T-helper 1 cell treated with Interleukin-12 subunit alpha and Interleukin-12 subunit beta and Interleukin-4 antibody, amounts not matched to agents 30 ng/mL and 1 ng/mL, for 36 hours (primary cell): ENCODE data around the gene ZBTB8A. TPM values are rescaled to one million over a fixed set of nuclear protein-coding genes. Genes with fewer than 3 reads are reported as not detected.
"Not testable (repeated sequence)": the region's sequence is repeated elsewhere in the genome, so short reads cannot be mapped to it uniquely, and the experiment has no call there.

Source experiments
- intact Hi-C: fragments of 100-400 bp; cut with micrococcal nuclease; formaldehyde crosslinking; loops from one replicate; pipeline ENCODE4 v1.15.1; 2024
- total RNA-seq: library from RNA; stranded (reverse); gene quantifications from 2 replicates; pipeline ENCODE4 v1.2.3, GENCODE V29; 2022

Gene ZBTB8A
- 0.10 TPM in 2 replicates for total RNA-seq

- intact Hi-C loops = no loop called here
These were observed at the start of gene ZBTB8A for GRCh38 chr1:32538887-32539583. Gene ZBTB8A, plus strand, starts transcription at chr1:32539427. Its CDS starts 53,505 bp downstream, at chr1:32592932.

- intact Hi-C loops = no loop called here
These were observed 49.3 kb upstream of the ZBTB8A start for GRCh38 chr1:32489774-32490454.

DNA sequence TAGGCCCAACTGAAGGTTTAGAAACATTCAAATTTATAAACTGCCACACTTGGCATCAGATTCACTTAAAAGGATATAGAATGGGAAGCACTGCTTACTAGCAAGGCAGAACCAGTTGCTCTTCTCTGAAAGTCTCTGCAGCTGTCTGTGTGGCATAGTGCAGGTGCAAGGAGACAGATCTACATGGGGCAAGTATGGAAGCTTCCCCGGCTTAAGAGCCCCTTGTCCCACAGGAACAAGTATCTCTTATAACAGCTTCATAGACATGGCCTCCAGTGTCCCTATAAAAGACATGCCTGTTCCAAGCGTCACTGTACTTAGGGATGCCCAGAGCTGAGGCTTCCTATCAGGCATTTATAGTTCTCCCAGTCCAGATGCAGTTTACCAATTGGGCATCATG is 47.8 kb upstream of the ZBTB8A start:
- intact Hi-C loops = no loop called here

DNA sequence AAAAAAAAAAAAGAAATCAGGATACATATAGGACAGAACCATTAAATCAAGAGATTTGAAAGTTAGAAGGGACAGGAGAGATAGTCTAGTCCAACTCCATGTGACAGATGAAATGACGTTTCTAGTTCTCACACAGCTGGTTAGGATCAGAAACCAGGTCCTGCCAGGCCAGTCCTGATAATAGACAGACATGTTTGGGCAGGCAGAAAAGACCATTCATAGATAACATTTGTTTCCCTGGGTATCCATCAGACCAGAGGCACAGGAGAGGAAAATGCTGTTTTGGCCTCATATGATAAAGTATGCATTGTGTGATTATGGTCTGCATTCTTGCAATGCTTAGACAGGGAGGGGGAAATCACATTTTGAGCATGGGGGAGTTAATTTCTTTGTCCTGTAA is 45.0 kb upstream of the ZBTB8A start:
- intact Hi-C loops = no loop called here

DNA sequence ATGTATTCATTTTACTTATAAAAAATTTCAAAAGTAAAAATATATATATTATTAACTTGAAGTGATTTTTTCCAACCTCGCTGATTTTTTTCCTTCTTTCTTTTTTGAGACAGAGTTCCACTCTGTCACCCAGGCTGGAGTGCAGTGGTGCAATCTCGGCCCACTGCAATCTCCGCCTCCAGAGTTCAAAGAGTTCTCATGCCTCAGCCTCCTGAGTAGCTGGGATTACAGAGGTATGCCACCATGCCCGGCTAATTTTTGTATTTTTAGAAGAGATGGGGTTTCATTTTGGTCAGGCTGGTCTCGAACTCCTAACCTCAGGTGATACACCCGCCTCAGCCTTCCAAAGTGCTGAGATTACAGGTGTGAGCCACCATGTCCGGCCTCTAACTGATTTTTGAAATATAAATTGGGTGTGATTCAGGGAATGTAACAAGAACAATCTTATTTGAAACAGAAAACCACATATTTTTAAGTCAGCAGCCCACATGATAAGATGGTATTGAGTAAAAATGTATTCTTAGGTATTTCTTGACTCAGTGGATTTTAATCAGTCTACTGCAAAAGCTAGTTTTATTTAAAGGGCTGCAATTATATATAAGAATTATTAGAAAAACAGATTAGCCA is 44.4 kb upstream of the ZBTB8A start:
- intact Hi-C loops = no loop called here

- intact Hi-C loops = no loop called here
These were observed 43.1 kb upstream of the ZBTB8A start for GRCh38 chr1:32496127-32496526.

DNA sequence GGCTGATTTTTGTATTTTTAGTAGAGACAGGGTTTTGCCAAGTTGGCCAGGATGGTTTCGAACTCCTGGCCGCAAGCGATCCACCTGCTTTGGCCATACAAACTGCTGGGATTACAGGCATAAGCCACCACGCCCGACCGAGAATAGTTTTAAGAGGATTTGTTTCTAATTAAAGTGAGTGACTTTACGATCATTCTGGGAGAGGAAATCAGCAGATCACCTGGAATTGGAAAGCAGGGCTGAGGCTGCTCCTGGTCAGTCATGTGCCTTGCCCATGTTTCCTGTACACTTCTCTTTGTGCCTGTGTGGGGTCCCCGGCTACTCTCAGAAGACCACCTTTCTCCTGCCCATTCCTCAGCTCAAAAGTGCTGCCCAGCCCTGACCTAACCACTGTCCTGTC is 40.5 kb upstream of the ZBTB8A start:
- intact Hi-C loops = no loop called here

DNA sequence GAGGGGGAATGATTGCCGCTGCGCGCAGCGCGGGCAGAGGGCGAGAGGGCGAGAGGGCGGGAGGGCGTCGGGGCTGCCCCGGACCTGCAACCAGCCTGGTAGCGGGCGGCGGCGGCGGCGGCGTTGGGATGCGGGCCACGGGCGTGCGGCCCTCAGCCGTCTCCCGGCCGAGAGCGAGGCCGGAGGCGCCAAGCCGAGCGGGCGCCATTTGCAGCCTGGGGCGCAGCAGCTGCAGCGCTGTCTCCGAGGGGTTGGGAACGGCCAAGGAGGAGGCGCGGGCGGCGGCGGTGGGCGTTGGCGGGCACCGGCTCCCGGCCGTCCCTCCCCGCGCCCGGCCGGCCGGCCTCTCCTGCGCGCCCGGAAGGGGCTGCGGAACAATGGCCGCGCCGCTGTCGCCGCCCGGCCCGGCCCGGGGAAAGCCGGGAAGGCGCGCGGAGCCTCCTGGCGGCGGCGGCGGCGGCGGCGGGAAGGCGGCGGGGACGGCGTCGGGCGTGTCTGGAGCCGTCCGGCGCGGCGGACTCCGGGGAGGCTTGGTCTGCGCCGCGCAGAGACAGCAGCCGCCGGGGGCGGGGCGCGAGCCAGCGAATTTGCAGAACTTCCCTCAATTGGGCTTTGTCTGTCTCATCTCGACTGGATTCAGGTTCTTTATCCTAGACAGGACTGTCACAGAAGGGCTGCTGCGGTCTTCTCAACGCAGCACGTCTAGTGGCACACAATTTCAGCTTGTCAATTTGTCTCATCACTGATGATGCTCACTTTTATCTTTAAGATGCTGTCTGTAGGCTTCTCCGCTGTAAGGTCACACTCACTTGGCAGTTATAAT is 38.6 kb upstream of the ZBTB8A start:
- intact Hi-C loops = no loop called here

DNA sequence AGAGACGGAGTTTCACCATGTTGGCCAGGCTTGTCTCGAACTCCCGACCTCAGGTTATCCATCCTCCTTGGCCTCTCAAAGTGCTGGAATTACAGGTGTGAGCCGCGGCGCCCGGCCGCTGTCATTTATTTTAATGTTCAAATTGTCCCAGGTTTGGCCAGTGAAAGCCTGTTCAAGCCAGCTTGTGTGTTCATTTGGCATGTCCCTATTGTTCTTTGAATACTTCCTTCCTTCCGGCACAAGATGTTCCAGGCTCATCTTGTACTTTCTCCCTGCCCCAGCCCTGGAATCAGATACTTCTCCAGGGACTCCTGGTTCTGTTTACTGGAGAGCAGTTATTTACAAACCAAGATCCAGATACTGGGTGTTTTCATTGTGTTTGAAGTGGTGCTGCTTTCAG is 37.4 kb upstream of the ZBTB8A start:
- intact Hi-C loops = no loop called here

- intact Hi-C loops = no loop called here
These were observed 36.1 kb upstream of the ZBTB8A start for GRCh38 chr1:32503153-32503552.

DNA sequence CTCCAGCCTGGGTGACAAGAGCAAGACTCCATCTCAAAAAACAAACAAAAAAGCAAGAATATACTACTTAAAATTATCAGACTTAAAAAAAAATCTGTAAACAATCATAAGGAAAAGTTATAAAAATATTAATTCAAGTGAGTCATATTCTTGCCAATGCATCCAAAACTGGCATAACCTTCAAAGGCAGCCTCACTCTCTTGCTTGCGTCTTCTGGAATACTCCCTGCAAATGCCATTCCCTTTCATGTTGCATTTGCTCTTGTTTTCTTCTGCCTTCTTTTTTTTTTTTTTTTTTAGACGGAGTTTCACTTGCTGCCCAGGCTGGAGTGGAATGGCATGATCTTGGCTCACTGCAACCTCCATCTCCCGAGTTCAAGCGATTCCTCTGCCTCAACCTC is 32.2 kb upstream of the ZBTB8A start:
- intact Hi-C loops = no loop called here

DNA sequence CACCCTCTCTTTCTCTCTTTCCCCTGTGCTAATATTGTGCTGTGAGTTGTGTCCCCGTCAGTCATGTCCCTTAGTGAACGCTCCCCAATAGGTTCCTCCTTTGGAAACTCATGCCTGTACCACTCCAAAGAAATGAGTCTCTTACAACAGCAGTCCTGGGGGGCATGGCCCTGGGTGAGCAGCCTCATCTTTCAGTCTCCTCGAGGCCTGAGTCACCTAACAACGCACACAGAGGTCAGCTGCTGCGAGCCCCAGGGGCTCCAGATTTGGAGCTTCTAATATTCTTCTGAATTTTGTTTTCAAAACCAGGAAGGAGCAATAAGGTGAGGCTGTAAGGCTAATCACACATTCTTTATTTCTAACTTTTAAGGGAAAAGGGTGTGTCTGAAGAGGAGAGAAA is 30.5 kb upstream of the ZBTB8A start:
- intact Hi-C loops = no loop called here

GRCh38 chr1:32509939-32510338 is 29.3 kb upstream of the ZBTB8A start:
- intact Hi-C loops = no loop called here

- intact Hi-C loops = no loop called here
These were observed 22.8 kb upstream of the ZBTB8A start for GRCh38 chr1:32516402-32516801.

GRCh38 chr1:32518976-32519375 is 20.3 kb upstream of the ZBTB8A start:
- intact Hi-C loops = no loop called here

DNA sequence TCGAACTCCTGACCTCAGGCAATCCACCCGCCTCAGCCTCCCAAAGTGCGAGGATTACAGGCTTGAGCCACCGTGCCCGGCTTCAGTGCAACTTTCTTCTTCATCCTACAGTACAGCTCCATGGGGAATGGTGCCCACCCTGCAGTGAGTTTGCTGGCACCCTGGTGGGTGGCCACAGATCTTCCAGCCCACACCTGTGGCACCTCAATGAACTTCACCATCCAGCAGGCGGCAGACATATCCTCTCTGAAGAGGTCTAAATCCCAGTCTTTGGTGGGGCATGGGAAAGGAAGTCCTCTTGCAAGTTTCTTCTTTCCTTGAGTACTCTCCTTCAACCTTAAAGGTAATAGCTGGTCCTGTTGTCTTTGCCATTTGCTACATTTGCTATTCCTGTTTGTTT is 18.1 kb upstream of the ZBTB8A start:
- intact Hi-C loops = loop anchor here (5.0 kb wide), 1 partner anchor 561 kb away; the partner anchor contains the start of gene AZIN2

- intact Hi-C loops = no loop called here
These were observed 14.2 kb upstream of the ZBTB8A start for GRCh38 chr1:32525053-32525452.

DNA sequence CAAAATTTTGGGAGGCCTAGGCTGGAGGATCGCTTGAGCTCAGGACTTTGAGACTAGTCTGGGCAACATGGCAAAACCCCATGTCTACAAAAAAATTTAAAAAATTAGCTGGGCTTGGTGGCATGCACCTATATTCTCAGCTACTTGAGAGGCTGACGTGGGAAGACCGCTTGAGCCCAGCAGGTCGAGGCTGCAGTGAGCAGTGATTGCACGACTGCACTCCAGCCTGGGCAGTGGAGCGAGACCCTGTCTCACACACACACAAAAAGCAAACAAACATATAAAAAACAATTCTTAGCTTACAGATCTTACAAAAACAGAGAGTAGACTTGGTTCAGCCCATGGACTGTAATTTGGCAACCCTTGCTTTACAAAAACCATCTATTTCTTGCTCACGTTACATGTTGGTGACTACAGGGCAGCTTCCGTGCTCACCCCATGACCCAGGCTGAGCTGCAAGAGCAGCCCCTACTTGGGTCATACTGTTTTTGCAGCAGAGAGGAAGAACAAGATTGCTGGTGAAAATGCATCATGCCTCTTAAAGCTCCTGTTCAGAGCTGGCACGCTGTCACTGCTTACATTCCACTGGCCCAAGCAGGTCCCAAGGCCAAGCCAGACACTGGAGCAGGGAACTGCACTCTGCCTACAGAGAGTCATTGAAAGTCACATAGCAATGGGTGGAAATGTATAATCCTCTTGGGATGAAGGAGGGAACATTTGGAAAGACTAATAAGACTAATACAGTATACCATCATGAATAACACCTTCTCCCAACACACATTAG is 13.4 kb upstream of the ZBTB8A start:
- intact Hi-C loops = no loop called here

GRCh38 chr1:32528550-32528949 is 10.7 kb upstream of the ZBTB8A start:
- intact Hi-C loops = not testable (repeated sequence)

DNA sequence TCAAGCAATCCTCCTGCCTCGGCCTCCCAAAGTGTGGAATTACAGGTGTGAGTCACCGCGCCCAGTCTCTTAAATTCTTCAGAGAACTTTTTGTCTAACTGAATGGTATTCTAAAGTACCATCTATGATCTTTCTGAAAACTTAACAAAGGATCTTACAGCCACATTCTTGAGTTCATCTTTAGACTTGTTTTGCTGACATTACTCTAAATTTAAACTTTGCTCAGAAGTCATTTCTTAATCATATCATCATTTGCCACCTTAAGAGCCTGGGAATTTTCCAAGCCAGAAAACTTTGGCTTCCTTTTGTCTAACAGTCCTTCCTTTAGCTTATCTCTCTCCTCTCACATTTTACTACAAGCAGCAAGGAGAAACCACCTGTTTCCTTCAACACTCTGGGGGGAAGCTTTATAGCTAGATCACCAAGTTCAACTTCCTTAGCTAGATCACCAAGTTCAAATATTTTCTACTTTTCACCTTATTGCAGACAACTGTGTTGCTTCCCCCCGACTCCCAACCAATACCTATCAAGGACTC is 5.4 kb upstream of the ZBTB8A start:
- intact Hi-C loops = no loop called here

DNA sequence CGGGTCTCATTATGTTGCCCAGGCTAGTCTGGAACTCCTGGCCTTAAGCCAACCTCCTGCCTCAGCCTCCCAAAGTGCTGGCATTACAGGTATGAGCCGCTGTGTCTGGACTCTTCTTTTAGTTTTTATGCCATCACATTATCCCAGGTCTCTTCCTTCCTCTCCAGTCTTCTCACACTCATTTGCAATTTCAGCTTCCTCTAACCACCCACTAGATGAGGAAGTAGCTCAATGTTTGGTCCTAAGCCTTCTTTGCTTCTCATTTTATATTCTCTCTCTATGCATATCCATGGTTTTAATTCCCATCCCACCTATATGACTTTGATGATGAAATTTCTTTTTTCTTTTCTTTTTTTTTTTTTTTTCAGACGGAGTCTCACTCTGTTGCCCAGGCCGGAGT is 3.1 kb upstream of the ZBTB8A start:
- intact Hi-C loops = no loop called here
